HG03108 (cell line): Measurements from ENCODE around the gene FGB.

Source experiments
- ATAC-seq: cut with Tn5 transposase; IDR thresholded peaks from one replicate; pipeline ENCODE4 v1.9.1; 2021; ENCODE audit warnings: moderate library complexity; ENCODE audit not compliant: unreplicated experiment

The FGB gene

GRCh38 chr4:154562697-154563254 lies at the start of gene FGB:
Gene FGB (plus strand): TSS chr4:154563011. CDS start chr4:154563019, 8 bp downstream.
- ATAC-seq = no peak

GRCh38 chr4:154516318-154517029 lies 46.3 kb upstream of the FGB start:
- ATAC-seq = no peak

GRCh38 chr4:154517591-154517990 lies 45.2 kb upstream of the FGB start:
- no peak for ATAC-seq

GRCh38 chr4:154519214-154519613 lies 43.6 kb upstream of the FGB start:
- ATAC-seq = no peak

- no peak for ATAC-seq
Measured at GRCh38 chr4:154521607-154522006, 41.2 kb upstream of the FGB start.

- ATAC-seq = no peak
Measured at GRCh38 chr4:154526151-154526550, 36.7 kb upstream of the FGB start.

GRCh38 chr4:154527308-154527707 lies 35.5 kb upstream of the FGB start:
- no peak for ATAC-seq

- ATAC-seq = no peak
Measured at GRCh38 chr4:154528869-154529268, 33.9 kb upstream of the FGB start.

- no peak for ATAC-seq
Measured at GRCh38 chr4:154529728-154530519, 32.9 kb upstream of the FGB start.

- no peak for ATAC-seq
Measured at GRCh38 chr4:154534296-154534695, 28.5 kb upstream of the FGB start.

- ATAC-seq = no peak
Measured at GRCh38 chr4:154542271-154542879, 20.4 kb upstream of the FGB start.

- ATAC-seq = no peak
Measured at GRCh38 chr4:154545689-154546088, 17.1 kb upstream of the FGB start.

GRCh38 chr4:154549894-154550790 lies 12.7 kb upstream of the FGB start, which contains the start of gene PLRG1:
Gene PLRG1 (minus strand): TSS chr4:154550400. CDS start chr4:154550308, 92 bp downstream.
- ATAC-seq = peak; percentile 99

- peak; percentile 47 for ATAC-seq
Measured at GRCh38 chr4:154551872-154552686, 10.7 kb upstream of the FGB start.

- ATAC-seq = no peak
Measured at GRCh38 chr4:154559141-154559493, 3.7 kb upstream of the FGB start.

GRCh38 chr4:154559494-154560418 lies 3.1 kb upstream of the FGB start:
- peak; percentile 51 for ATAC-seq

- ATAC-seq = no peak
Measured at GRCh38 chr4:154560419-154560801, 2.4 kb upstream of the FGB start.

GRCh38 chr4:154560824-154561231 lies 2.0 kb upstream of the FGB start:
- no peak for ATAC-seq

GRCh38 chr4:154564311-154564710 lies 1.5 kb downstream of the FGB start:
- no peak for ATAC-seq
